Immature natural killer cell (primary cell): Measurements from ENCODE around the gene SAT1. TPM values are rescaled to one million over a fixed set of nuclear protein-coding genes. Genes with fewer than 3 reads are reported as not detected.

Experiments
- DNase-seq, 3 donors: peaks; one replicate each; pipeline ENCODE4 v3.0.0; 2022; ENCODE audit warnings: mixed read lengths in 1 of 3
- H3K27ac Mint-ChIP-seq, 6 donors: one replicate each; pipeline ENCODE4 v1.8.0; 2020; ENCODE audit warnings: mixed read lengths in 6 of 6, mild to moderate bottlenecking in 5 of 6, inconsistent platforms in 4 of 6, moderate library complexity in 3 of 6
- H3K27me3 Mint-ChIP-seq, 3 donors: one replicate each; pipeline ENCODE4 v1.8.0; 2020 to 2021; ENCODE audit warnings: low read depth in 3 of 3, mild to moderate bottlenecking in 3 of 3, mixed read lengths in 3 of 3, moderate library complexity in 3 of 3, inconsistent platforms in 1 of 3
- H3K36me3 Mint-ChIP-seq, 3 donors: one replicate each; pipeline ENCODE4 v1.8.0; 2020; ENCODE audit warnings: mixed read lengths in 3 of 3, inconsistent platforms in 2 of 3, mild to moderate bottlenecking in 2 of 3
- H3K4me1 Mint-ChIP-seq, 2 donors: one replicate each; pipeline ENCODE4 v1.8.0; 2020; ENCODE audit warnings: inconsistent platforms in 2 of 2, mild to moderate bottlenecking in 2 of 2, mixed read lengths in 2 of 2, moderate library complexity in 1 of 2
- H3K4me3 Mint-ChIP-seq, 5 donors: one replicate each; pipeline ENCODE4 v1.8.0; 2020; ENCODE audit warnings: mild to moderate bottlenecking in 5 of 5, mixed read lengths in 5 of 5, inconsistent platforms in 3 of 5, moderate library complexity in 3 of 5
- H3K9me3 Mint-ChIP-seq, 6 donors: one replicate each; pipeline ENCODE4 v1.8.0; 2020; ENCODE audit warnings: mild to moderate bottlenecking in 6 of 6, mixed read lengths in 6 of 6, inconsistent platforms in 4 of 6, moderate library complexity in 3 of 6
- polyA plus RNA-seq, 3 donors: library from polyadenylated mRNA; unstranded; fragments of 300-500 nt; fragmentation: Illumina TruSeq; gene quantifications; one replicate each; pipeline ENCODE4 v1.2.3, GENCODE V29; 2021

The SAT1 gene
- polyA plus RNA-seq, 3 donors from 2014 or later, result 114 to 196 (median 123) TPM

DNA sequence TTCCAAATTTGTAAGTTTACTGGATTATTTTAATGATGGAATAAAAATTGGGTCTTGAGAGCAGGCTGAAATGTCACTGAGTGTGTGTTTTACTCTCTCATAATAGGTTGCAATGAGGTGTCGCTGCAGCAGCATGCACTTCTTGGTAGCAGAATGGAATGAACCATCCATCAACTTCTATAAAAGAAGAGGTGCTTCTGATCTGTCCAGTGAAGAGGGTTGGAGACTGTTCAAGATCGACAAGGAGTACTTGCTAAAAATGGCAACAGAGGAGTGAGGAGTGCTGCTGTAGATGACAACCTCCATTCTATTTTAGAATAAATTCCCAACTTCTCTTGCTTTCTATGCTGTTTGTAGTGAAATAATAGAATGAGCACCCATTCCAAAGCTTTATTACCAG is 2.6 kb downstream of the SAT1 start:
- peaks cover 13 to 18% (median 17%) of the 10 kb centered on the region in 3 donors for H3K27me3 Mint-ChIP-seq
- H3K9me3 Mint-ChIP-seq, result no peaks in the 10 kb centered on the region
- peaks cover 10 to 18% (median 14%) of the 10 kb centered on the region in 3 donors for H3K36me3 Mint-ChIP-seq
- H3K4me1 Mint-ChIP-seq, result peaks cover 34 to 45% of the 10 kb centered on the region in 2 donors
- peak overlapping the region in 2 of 6 donors; percentile 9 to 96 for H3K27ac Mint-ChIP-seq
- peak overlapping the region in 4 of 5 donors; percentile 7 to 97 (median 75) for H3K4me3 Mint-ChIP-seq
- DNase-seq, result no peak

DNA sequence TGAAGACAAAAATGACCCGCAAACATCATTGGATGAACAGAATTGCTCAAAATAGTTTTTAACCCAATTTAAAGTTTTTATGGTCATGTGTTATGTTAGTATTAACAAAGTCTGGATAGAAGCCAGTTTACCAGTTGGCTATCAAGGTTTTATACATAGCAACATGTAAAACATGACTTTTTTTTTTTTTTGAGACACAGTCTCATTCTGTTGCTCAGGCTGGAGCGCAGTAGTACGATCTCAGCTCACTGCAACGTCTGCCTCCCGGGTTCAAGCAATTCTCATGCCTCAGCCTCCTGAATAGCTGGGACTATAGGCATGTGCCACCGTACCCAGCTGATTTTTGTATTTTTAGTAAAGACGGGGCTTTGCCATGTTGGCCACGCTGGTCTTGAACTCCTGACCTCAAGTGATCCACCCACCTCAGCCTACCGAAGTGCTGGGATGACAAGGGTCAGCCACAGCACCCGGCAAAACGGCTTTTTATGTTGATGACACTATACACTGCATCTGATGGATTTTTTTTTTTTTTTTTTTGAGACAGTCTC is 3.4 kb downstream of the SAT1 start:
- no peak for DNase-seq
- peaks cover 10 to 18% (median 14%) of the 10 kb centered on the region in 3 donors for H3K36me3 Mint-ChIP-seq
- no peak overlapping the region for H3K4me3 Mint-ChIP-seq
- H3K9me3 Mint-ChIP-seq, result no peaks in the 10 kb centered on the region
- H3K27ac Mint-ChIP-seq, result no peak overlapping the region
- peaks cover 13 to 17% (median 16%) of the 10 kb centered on the region in 3 donors for H3K27me3 Mint-ChIP-seq
- H3K4me1 Mint-ChIP-seq, result peaks cover 32 to 41% of the 10 kb centered on the region in 2 donors

DNA sequence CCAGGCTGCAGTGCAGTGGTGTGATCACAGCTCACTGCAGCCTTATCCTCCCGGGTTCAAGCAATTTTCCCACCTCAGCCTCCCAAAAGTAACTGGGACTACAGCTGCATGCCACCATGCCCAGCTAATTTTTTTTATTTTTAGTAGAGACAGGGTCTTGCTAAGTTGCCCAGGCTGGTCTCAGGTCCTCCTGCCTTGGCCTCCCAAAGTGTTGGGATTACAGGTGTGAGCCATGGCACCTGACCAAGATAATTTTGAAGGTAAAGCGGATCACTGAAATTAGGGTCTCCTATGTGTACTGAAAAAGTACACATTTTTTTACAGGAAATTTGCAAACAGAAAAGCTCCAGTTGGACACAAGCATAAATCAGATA is 4.8 kb downstream of the SAT1 start:
- peaks cover 10 to 18% (median 14%) of the 10 kb centered on the region in 3 donors for H3K36me3 Mint-ChIP-seq
- peaks cover 21 to 27% of the 10 kb centered on the region in 2 donors for H3K4me1 Mint-ChIP-seq
- DNase-seq, result no peak
- H3K27ac Mint-ChIP-seq, result no peak overlapping the region
- no peak overlapping the region for H3K4me3 Mint-ChIP-seq
- H3K27me3 Mint-ChIP-seq, result peaks cover 9 to 12% (median 12%) of the 10 kb centered on the region in 3 donors
- H3K9me3 Mint-ChIP-seq, result no peaks in the 10 kb centered on the region

DNA sequence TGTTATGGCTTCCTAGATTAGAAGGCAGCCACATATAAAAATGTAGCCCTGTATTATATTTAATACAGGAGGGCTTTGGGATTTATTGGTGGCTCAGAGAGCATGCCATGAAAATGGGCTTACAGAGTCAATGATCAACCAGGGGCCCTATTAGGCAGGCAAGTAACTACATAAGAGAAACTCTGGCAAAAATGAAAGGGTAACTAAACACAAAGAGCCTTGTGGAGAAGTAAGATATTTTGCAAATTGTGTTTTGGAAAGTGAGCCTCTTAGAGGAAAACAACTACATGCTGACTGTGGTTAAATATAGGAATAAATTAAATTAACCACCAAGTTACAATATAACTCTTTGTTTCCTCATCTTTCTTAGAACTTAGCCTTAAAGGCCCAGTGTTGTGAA is 5.5 kb downstream of the SAT1 start:
- Mint-ChIP-seq H3K27me3 (peaks cover 2 to 8% (median 6%) of the 10 kb centered on the region in 3 donors), H3K36me3 (peaks cover 10 to 18% (median 14%) of the 10 kb centered on the region in 3 donors), H3K9me3 (no peaks in the 10 kb centered on the region), H3K4me3 (no peak overlapping the region), H3K27ac (no peak overlapping the region), H3K4me1 (peaks cover 20 to 25% of the 10 kb centered on the region in 2 donors)
- no peak for DNase-seq

DNA sequence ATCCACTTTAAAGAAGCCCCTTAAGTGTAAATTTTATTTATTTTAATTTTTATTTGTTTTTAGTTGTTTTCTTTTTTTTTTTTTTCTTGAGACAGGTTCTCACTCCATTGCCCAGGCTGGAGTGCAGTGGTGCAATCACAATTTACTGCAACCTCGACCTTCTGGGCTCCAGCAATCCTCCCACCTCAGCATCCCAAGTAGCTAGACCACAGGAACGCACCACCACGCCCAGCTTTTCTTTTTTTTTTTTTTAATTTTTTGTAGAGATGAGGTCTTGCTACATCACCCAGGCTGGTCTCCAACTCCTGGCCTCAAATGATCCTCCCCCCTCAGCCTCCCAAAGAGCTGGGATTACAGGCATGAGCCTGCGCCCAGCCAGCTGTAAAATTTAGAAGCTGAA is 6.0 kb downstream of the SAT1 start:
- peaks cover 7 to 15% (median 14%) of the 10 kb centered on the region in 3 donors for H3K36me3 Mint-ChIP-seq
- H3K27me3 Mint-ChIP-seq, result peaks cover 0 to 7% (median 5%) of the 10 kb centered on the region in 3 donors

DNA sequence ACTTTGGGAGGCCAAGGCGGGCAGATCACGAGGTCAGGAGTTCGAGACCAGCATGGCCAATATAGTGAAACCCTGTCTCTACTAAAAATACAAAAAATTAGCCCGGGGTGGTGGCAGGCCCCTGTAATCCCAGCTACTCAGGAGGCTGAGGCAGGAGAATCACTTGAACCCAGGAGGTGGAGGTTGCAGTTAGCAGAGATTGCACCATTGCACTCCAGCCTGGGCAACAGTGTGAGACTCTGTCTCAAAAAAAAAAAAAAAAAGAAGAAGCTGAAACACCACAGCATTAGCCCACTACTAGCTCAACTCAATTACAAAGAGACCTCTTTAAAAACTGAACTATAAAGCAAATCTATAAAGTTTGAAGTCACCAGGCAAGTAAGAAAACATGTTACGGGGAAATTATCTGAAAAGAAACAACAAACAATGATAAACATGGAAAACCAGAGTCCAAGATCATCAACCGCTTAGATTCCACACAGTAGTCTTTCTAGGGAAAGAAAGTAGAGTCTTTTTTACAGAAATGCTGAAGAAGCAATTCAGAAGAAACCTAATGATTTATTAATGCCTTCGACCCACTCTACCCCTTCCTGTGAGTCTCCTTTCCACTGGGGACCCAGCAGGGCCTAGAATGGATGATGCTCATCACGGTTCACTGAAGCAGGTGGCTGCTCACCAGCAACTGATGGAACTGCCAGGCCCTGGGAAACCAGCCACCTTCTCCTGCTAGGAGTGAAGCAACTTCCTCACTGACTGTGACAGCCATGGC is 6.6 kb downstream of the SAT1 start:
- Mint-ChIP-seq H3K9me3 (no peaks in the 10 kb centered on the region), H3K4me3 (no peak overlapping the region), H3K27me3 (peaks cover 0 to 5% (median 3%) of the 10 kb centered on the region in 3 donors), H3K36me3 (peaks cover 4 to 12% (median 11%) of the 10 kb centered on the region in 3 donors), H3K27ac (no peak overlapping the region), H3K4me1 (peaks cover 11 to 15% of the 10 kb centered on the region in 2 donors)
- no peak for DNase-seq

More for the DNA sequence above, 6.0 kb downstream of the SAT1 start:
- no peak for DNase-seq
- Mint-ChIP-seq H3K4me3 (no peak overlapping the region), H3K9me3 (no peaks in the 10 kb centered on the region), H3K27ac (no peak overlapping the region), H3K4me1 (peaks cover 17 to 21% of the 10 kb centered on the region in 2 donors)

DNA sequence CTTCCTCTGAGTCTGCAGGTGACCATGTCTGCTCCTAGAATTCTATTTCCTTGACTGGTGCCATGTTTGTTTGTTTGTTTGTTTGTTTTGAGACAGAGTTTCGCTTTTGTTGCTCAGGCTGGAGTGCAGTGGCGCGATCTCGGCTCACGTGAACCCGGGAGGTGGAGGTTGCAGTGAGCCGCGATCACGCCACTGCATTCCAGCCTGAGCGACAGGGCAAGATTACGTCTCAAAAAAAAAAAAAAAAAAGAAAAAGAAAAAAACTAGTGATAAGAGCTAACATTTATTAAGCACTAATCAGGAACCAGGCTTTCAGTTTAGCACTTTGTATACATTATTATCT is 7.2 kb downstream of the SAT1 start:
- no peak for DNase-seq
- Mint-ChIP-seq H3K36me3 (peaks cover 4 to 11% (median 10%) of the 10 kb centered on the region in 3 donors), H3K9me3 (no peaks in the 10 kb centered on the region), H3K4me3 (no peak overlapping the region), H3K4me1 (peaks cover 6 to 9% of the 10 kb centered on the region in 2 donors), H3K27ac (no peak overlapping the region), H3K27me3 (peaks cover 0 to 5% (median 2%) of the 10 kb centered on the region in 3 donors)

DNA sequence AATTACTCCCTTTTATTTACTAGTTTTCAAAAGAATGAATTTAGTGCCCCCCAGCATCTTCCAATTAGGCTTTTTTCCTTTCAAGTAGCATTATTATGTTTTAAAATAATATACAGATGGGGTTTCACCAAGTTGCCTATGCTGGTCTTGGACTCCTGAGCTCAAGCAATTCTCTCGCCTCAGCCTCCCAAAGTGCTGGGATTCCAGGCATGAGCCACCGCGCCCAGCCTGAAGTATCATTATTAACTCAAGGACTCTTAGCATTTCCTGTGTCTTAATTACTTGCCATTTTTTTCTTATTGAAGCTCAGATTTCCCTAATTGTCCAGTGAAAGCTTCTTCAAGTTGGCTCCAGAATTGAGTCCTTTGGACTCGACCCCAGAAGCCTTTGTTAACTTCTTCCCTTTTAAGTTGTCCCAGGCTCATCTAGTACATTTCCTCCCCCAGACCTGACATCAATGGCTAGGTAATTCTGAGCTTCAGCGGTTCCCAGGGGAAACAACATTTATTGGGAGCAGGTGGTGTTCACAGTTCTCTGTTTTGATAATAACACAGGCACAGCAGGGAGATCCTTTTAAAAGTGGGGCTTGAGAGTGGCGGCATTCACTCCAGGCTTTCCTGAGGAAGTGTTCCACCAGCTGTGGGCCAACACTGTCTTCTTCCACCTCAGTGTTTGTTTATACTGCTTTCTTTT is 10.0 kb downstream of the SAT1 start:
- Mint-ChIP-seq H3K27ac (no peak overlapping the region), H3K4me3 (no peak overlapping the region), H3K9me3 (no peaks in the 10 kb centered on the region), H3K4me1 (no peaks in the 10 kb centered on the region), H3K27me3 (peaks cover 0 to 5% (median 2%) of the 10 kb centered on the region in 3 donors), H3K36me3 (no peaks in the 10 kb centered on the region)
- no peak for DNase-seq

DNA sequence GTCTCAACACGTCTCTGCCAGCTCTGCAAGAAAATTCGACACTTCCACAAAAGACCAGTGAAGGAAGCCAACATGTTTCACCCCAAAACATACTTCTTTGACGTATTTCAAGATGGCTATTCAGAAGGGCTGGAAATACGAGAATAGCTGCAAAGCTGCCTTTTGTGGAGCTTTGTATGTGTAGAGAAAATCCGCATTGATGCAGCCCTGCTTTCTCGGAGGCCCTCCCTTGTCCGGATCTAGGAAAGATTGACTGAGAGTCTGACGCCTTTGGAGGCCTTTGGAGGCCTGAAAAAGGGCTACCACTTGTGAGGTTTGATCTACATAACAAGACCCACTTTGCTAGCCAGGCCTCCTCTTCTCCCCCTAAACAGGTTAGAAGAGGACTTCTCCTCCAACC is 12.2 kb downstream of the SAT1 start:
- no peaks in the 10 kb centered on the region for H3K36me3 Mint-ChIP-seq
- peaks cover 0 to 2% (median 0%) of the 10 kb centered on the region in 3 donors for H3K27me3 Mint-ChIP-seq
- no peak overlapping the region for H3K27ac Mint-ChIP-seq
- no peaks in the 10 kb centered on the region for H3K4me1 Mint-ChIP-seq
- no peak overlapping the region for H3K4me3 Mint-ChIP-seq
- DNase-seq, result no peak
- no peaks in the 10 kb centered on the region for H3K9me3 Mint-ChIP-seq

DNA sequence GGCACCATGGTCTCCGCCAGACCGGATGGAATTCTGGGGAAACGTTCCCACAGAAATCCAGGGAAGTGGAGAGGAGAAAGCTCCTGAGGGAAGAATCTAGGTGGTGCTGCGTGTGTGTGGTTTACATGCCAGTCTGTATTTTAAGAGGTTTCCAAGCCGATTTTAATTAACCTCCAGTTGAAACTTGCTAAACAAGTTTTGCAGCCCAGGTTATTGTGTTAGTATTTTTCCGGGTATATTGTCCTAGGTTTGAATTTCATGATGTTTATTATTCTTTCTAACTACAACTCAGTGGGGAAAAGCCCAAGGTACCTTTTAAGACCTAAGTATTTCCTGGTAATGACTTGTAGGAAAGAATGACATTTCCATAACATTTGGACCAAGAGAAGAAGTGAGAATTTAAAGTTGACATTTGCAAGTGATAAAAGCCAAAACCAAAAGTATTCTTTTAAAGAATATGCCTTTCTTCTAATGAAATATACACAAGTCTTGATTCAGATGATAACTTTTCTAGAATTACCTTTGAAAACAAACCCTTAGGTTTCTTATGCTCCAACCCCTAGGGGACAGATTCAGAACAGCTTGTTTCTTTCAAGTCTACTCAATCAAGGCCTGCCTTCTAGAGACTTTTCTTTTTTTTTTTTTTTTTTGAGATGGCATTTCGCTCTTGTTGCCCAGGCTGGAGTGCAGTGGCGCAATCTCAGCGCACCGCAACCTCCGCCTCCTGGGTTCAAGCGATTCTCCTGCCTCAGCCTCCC is 14.6 kb downstream of the SAT1 start:
- Mint-ChIP-seq H3K4me3 (no peak overlapping the region), H3K27ac (no peak overlapping the region), H3K36me3 (no peaks in the 10 kb centered on the region), H3K27me3 (peaks cover 0 to 5% (median 2%) of the 10 kb centered on the region in 3 donors), H3K9me3 (no peaks in the 10 kb centered on the region), H3K4me1 (no peaks in the 10 kb centered on the region)
- no peak for DNase-seq

DNA sequence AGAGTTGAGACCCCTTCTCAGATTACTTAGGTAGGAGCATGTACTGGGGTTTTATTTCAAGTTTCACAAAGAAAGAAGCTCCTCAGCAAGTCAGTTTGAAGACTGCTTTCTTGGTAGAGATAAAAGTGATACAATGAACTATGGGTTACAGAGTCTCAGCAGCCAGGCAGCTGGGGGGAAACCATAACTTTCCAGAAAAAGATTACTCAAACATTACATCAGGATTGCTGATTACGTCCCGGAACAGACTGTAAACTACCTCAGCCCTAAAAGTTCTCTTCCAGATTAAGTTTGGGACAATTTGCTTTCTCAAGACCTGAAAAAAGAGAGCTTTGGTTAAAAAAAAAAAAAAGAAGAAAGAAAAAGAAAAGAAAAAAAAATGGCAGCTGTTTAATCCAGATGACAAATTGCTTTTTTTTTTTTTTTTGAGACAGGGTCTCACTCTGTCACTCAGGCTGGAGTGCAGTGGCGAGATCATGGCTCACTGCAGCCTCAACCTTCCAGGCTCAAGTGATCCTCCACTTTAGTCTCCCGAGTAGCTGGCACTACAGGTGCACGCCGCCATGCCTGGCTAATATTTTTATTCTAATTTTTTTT is 16.6 kb downstream of the SAT1 start:
- H3K27me3 Mint-ChIP-seq, result peaks cover 0 to 5% (median 2%) of the 10 kb centered on the region in 3 donors
- no peaks in the 10 kb centered on the region for H3K36me3 Mint-ChIP-seq
- no peaks in the 10 kb centered on the region for H3K9me3 Mint-ChIP-seq
- H3K4me3 Mint-ChIP-seq, result no peak overlapping the region
- H3K27ac Mint-ChIP-seq, result no peak overlapping the region
- H3K4me1 Mint-ChIP-seq, result no peaks in the 10 kb centered on the region
- no peak for DNase-seq

DNA sequence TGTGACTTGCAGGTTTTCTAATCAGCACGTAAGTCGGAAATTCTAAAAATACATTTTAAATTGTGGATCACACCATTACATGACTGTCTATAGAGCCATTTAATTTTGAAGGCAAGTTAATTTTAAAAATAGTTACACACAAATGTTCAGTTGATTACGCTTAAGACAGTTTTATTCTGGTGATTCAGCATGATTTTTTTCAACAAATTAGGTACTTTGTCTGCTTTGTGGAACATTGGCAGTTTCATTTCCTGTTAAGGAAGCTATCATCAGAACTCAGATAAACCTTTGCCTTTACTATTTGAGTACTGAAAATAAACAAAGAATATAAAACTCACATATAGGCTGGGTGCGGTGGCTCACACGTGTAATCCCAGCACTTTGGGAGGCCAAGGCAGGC is 19.5 kb downstream of the SAT1 start:
- Mint-ChIP-seq H3K4me3 (no peak overlapping the region), H3K4me1 (no peaks in the 10 kb centered on the region), H3K36me3 (no peaks in the 10 kb centered on the region), H3K9me3 (no peaks in the 10 kb centered on the region), H3K27ac (no peak overlapping the region), H3K27me3 (peaks cover 0 to 5% (median 2%) of the 10 kb centered on the region in 3 donors)
- DNase-seq, result no peak

DNA sequence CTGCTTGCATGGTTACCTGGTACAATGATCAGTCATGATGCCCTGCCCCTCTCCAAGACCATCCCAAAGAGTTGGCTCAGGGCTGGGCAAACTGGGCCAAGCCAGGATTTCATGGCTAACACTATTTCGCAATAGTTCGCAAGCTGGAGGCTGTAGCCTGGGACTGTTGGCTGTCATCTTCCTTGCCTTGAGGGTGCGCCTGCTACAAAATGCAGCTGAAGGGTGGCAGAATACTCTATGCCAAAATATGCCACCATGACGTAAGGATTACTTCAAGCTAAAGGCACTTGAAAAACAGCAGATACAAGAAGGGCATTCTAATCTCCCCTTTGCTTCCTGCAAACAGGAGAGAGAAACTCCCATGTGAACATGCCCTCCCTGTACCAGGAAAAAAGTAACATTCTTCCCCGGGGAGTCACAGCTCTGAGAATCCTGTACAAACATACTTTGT is 21.0 kb downstream of the SAT1 start:
- Mint-ChIP-seq H3K4me3 (no peak overlapping the region), H3K27me3 (peaks cover 1 to 5% (median 2%) of the 10 kb centered on the region in 3 donors), H3K9me3 (no peaks in the 10 kb centered on the region), H3K27ac (no peak overlapping the region), H3K4me1 (no peaks in the 10 kb centered on the region), H3K36me3 (no peaks in the 10 kb centered on the region)
- DNase-seq, result no peak
